ENCODE measurements around the gene MYH7.

GRCh38 chr14:23399136-23399535 lies 36.3 kb downstream of the MYH7 start:
- TF ChIP-seq, protein P1, sequence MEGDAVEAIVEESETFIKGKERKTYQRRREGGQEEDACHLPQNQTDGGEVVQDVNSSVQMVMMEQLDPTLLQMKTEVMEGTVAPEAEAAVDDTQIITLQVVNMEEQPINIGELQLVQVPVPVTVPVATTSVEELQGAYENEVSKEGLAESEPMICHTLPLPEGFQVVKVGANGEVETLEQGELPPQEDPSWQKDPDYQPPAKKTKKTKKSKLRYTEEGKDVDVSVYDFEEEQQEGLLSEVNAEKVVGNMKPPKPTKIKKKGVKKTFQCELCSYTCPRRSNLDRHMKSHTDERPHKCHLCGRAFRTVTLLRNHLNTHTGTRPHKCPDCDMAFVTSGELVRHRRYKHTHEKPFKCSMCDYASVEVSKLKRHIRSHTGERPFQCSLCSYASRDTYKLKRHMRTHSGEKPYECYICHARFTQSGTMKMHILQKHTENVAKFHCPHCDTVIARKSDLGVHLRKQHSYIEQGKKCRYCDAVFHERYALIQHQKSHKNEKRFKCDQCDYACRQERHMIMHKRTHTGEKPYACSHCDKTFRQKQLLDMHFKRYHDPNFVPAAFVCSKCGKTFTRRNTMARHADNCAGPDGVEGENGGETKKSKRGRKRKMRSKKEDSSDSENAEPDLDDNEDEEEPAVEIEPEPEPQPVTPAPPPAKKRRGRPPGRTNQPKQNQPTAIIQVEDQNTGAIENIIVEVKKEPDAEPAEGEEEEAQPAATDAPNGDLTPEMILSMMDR (conservative IDR thresholded peaks at IDR 0.05 in 1 of 2, IDR thresholded peaks at IDR 0.05 in 1 of 2; ENCODE audit: low read depth in 1 of 2, low read length in 2 of 2), result no peak
- no peak for TF ChIP-seq EZH2 (IDR thresholded peaks at IDR 0.05; ENCODE audit: low read length, missing control alignments)
